Naive B cell (primary cell): ENCODE results near the gene ESPN. TPM values are rescaled to one million over a fixed set of nuclear protein-coding genes. Genes with fewer than 3 reads are reported as not detected.

ENCODE experiments used
- ATAC-seq, 2 donors: fragments of 150-1000 bp; cut with Tn5 transposase; 2 replicates each; pipeline ENCODE4 v1.10.0; 2021; ENCODE audit warnings: low read depth in 2 of 2, mild to moderate bottlenecking in 2 of 2, moderate library complexity in 2 of 2
- DNase-seq: peaks from one replicate; pipeline ENCODE4 v3.0.0; 2022
- H3K27ac Mint-ChIP-seq, 6 donors: one replicate each; pipeline ENCODE4 v1.8.0; 2020 to 2022; ENCODE audit warnings: mild to moderate bottlenecking in 6 of 6, mixed read lengths in 6 of 6, moderate library complexity in 5 of 6, inconsistent platforms in 2 of 6
- H3K27me3 Mint-ChIP-seq, 3 donors: one replicate each; pipeline ENCODE4 v1.8.0; 2021 to 2022; ENCODE audit warnings: mixed read lengths in 3 of 3, mild to moderate bottlenecking in 1 of 3
- H3K36me3 Mint-ChIP-seq, 2 donors: one replicate each; pipeline ENCODE4 v1.8.0; 2020 to 2022; ENCODE audit warnings: mixed read lengths in 2 of 2, inconsistent platforms in 1 of 2, mild to moderate bottlenecking in 1 of 2
- H3K4me1 Mint-ChIP-seq, 3 donors: one replicate each; pipeline ENCODE4 v1.8.0; 2020 to 2022; ENCODE audit warnings: mixed read lengths in 3 of 3, inconsistent platforms in 1 of 3, mild to moderate bottlenecking in 1 of 3, moderate library complexity in 1 of 3
- H3K4me3 Mint-ChIP-seq, 8 donors: one replicate each; pipeline ENCODE4 v1.8.0; 2020 to 2022; ENCODE audit warnings: mild to moderate bottlenecking in 8 of 8, mixed read lengths in 8 of 8, moderate library complexity in 8 of 8, inconsistent platforms in 2 of 8
- H3K9me3 Mint-ChIP-seq, 7 donors: one replicate each; pipeline ENCODE4 v1.8.0; 2020 to 2022; ENCODE audit warnings: mixed read lengths in 7 of 7, mild to moderate bottlenecking in 5 of 7, inconsistent platforms in 2 of 7, moderate library complexity in 1 of 7
- polyA plus RNA-seq, 6 donors: library from polyadenylated mRNA; unstranded; fragments of 300-500 nt; fragmentation: Illumina TruSeq; gene quantifications; one replicate each; pipeline ENCODE4 v1.2.3, GENCODE V29; 2021; ENCODE audit warnings: low read depth in 6 of 6

Gene ESPN
- polyA plus RNA-seq = not detected

GRCh38 chr1:6424619-6425593, at the start of gene ESPN:
TSS of gene ESPN (plus strand) at chr1:6424776. CDS start at chr1:6424956, 180 bp downstream.
- Mint-ChIP-seq H3K4me1 (peaks cover 10 to 30% (median 17%) of the 10 kb centered on the region in 3 donors), H3K36me3 (no peaks in the 10 kb centered on the region), H3K4me3 (peak within 1 kb of the TSS; percentile 43 to 84 (median 71)), H3K27ac (peak within 1 kb of the TSS in 1 of 6 donors; percentile 27), H3K9me3 (peaks cover 0 to 4% (median 0%) of the 10 kb centered on the region in 7 donors), H3K27me3 (peaks cover 29 to 84% (median 80%) of the 10 kb centered on the region in 3 donors)
- ATAC-seq (peak; percentile 28 to 47), DNase-seq (no peak)

GRCh38 chr1:6378096-6378746, 46.4 kb upstream of the ESPN start:
- Mint-ChIP-seq H3K27me3 (no peaks in the 10 kb centered on the region), H3K36me3 (no peaks in the 10 kb centered on the region), H3K4me1 (no peaks in the 10 kb centered on the region), H3K4me3 (no peak overlapping the region), H3K27ac (peak overlapping the region in 1 of 6 donors; percentile 33), H3K9me3 (peaks cover 0 to 4% (median 0%) of the 10 kb centered on the region in 7 donors)
- DNase-seq (no peak), ATAC-seq (no peak)

GRCh38 chr1:6380037-6380436, 44.5 kb upstream of the ESPN start:
- no peak overlapping the region for H3K4me3 Mint-ChIP-seq
- no peaks in the 10 kb centered on the region for H3K27me3 Mint-ChIP-seq
- ATAC-seq (no peak), DNase-seq (no peak)
- no peaks in the 10 kb centered on the region for H3K36me3 Mint-ChIP-seq
- no peak overlapping the region for H3K27ac Mint-ChIP-seq
- no peaks in the 10 kb centered on the region for H3K4me1 Mint-ChIP-seq
- peaks cover 0 to 4% (median 0%) of the 10 kb centered on the region in 7 donors for H3K9me3 Mint-ChIP-seq

- H3K4me1 Mint-ChIP-seq = no peaks in the 10 kb centered on the region
- no peaks in the 10 kb centered on the region for H3K36me3 Mint-ChIP-seq
- H3K4me3 Mint-ChIP-seq = peak overlapping the region in 1 of 8 donors; percentile 31
- H3K27me3 Mint-ChIP-seq = no peaks in the 10 kb centered on the region
- ATAC-seq = no peak
- peaks cover 0 to 4% (median 0%) of the 10 kb centered on the region in 7 donors for H3K9me3 Mint-ChIP-seq
- no peak for DNase-seq
- no peak overlapping the region for H3K27ac Mint-ChIP-seq
These were observed 40.4 kb upstream of the ESPN start for GRCh38 chr1:6384135-6384534.

GRCh38 chr1:6384962-6385361, 39.6 kb upstream of the ESPN start:
- Mint-ChIP-seq H3K27me3 (peaks cover 0 to 2% (median under 1%) of the 10 kb centered on the region in 3 donors), H3K4me1 (no peaks in the 10 kb centered on the region), H3K36me3 (no peaks in the 10 kb centered on the region), H3K4me3 (no peak overlapping the region), H3K27ac (no peak overlapping the region), H3K9me3 (peaks cover 0 to 2% (median 0%) of the 10 kb centered on the region in 7 donors)
- no peak for DNase-seq
- no peak for ATAC-seq

GRCh38 chr1:6385488-6386191, 38.9 kb upstream of the ESPN start:
- DNase-seq = no peak
- H3K4me1 Mint-ChIP-seq = no peaks in the 10 kb centered on the region
- H3K9me3 Mint-ChIP-seq = peaks cover 0 to 2% (median 0%) of the 10 kb centered on the region in 7 donors
- H3K4me3 Mint-ChIP-seq = no peak overlapping the region
- no peaks in the 10 kb centered on the region for H3K36me3 Mint-ChIP-seq
- H3K27ac Mint-ChIP-seq = no peak overlapping the region
- peaks cover 0 to 7% (median 3%) of the 10 kb centered on the region in 3 donors for H3K27me3 Mint-ChIP-seq
- no peak for ATAC-seq

- H3K4me1 Mint-ChIP-seq = no peaks in the 10 kb centered on the region
These were observed 38.1 kb upstream of the ESPN start for GRCh38 chr1:6386371-6386949.

GRCh38 chr1:6389971-6390370, 34.6 kb upstream of the ESPN start:
- peak overlapping the region in 3 of 8 donors; percentile 9 to 69 (median 41) for H3K4me3 Mint-ChIP-seq
- ATAC-seq = no peak

More at GRCh38 chr1:6386371-6386949, 38.1 kb upstream of the ESPN start:
- Mint-ChIP-seq H3K27me3 (peaks cover 0 to 8% (median 3%) of the 10 kb centered on the region in 3 donors), H3K36me3 (no peaks in the 10 kb centered on the region), H3K4me3 (peak overlapping the region in 1 of 8 donors; percentile 17), H3K27ac (no peak overlapping the region), H3K9me3 (peaks cover 0 to 2% (median 0%) of the 10 kb centered on the region in 7 donors)
- DNase-seq (no peak), ATAC-seq (no peak)

GRCh38 chr1:6391951-6392808, 32.4 kb upstream of the ESPN start:
- Mint-ChIP-seq H3K36me3 (no peaks in the 10 kb centered on the region), H3K4me1 (peaks cover 7 to 21% (median 14%) of the 10 kb centered on the region in 3 donors), H3K4me3 (peak overlapping the region; percentile 53 to 86 (median 77)), H3K27me3 (peaks cover 0 to 16% (median 8%) of the 10 kb centered on the region in 3 donors), H3K9me3 (no peaks in the 10 kb centered on the region), H3K27ac (peak overlapping the region in 2 of 6 donors; percentile 32 to 60)
- DNase-seq (no peak), ATAC-seq (no peak)

More at GRCh38 chr1:6389971-6390370, 34.6 kb upstream of the ESPN start:
- no peaks in the 10 kb centered on the region for H3K36me3 Mint-ChIP-seq
- peaks cover 7 to 20% (median 14%) of the 10 kb centered on the region in 3 donors for H3K4me1 Mint-ChIP-seq
- no peaks in the 10 kb centered on the region for H3K9me3 Mint-ChIP-seq
- no peak overlapping the region for H3K27ac Mint-ChIP-seq
- peaks cover 0 to 16% (median 8%) of the 10 kb centered on the region in 3 donors for H3K27me3 Mint-ChIP-seq
- no peak for DNase-seq

- Mint-ChIP-seq H3K4me1 (peaks cover 7 to 21% (median 14%) of the 10 kb centered on the region in 3 donors), H3K27me3 (peaks cover 0 to 20% (median 8%) of the 10 kb centered on the region in 3 donors), H3K9me3 (no peaks in the 10 kb centered on the region), H3K36me3 (no peaks in the 10 kb centered on the region), H3K4me3 (peak overlapping the region; percentile 77 to 92 (median 88)), H3K27ac (peak overlapping the region in 4 of 6 donors; percentile 24 to 92 (median 82))
- ATAC-seq (no peak), DNase-seq (no peak)
These were observed 31.7 kb upstream of the ESPN start for GRCh38 chr1:6392809-6393399.

- H3K27me3 Mint-ChIP-seq = peaks cover under 1 to 23% (median 8%) of the 10 kb centered on the region in 3 donors
- ATAC-seq = peak; percentile 81 to 84
- H3K36me3 Mint-ChIP-seq = no peaks in the 10 kb centered on the region
- H3K4me3 Mint-ChIP-seq = peak within 1 kb of the TSS; percentile 77 to 94 (median 92)
- peak within 1 kb of the TSS; percentile 80 to 97 (median 96) for H3K27ac Mint-ChIP-seq
- peak; percentile 89 for DNase-seq
- H3K9me3 Mint-ChIP-seq = no peaks in the 10 kb centered on the region
- peaks cover 7 to 21% (median 14%) of the 10 kb centered on the region in 3 donors for H3K4me1 Mint-ChIP-seq
These were observed 31.0 kb upstream of the ESPN start, which contains the start of gene ACOT7 for GRCh38 chr1:6393400-6394187. TSS of gene ACOT7 (minus strand) at chr1:6393767. CDS start at chr1:6393399, 368 bp downstream.
